ENCODE measurements around the gene RPGR.

The RPGR gene

DNA sequence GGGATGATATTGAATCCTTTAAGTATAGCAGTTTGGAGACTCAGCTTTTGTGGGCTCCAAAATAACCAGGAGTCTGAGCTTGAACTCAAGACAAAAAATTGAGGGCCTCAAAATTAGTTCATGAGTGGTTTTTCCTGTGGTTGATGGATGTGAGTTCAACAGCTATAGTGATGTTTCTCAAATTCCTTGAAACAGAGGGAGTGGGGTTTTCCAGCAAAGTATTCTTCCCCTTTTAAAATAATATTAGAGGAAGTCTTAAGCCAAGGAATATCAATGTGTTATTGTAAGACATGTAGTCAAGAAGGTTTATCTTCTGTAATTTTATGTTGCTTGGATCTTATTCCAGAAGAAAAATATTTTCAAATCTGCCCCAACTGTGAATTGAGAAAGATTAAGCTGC is 35.7 kb upstream of the RPGR start:
- TF ChIP-seq, protein P1, sequence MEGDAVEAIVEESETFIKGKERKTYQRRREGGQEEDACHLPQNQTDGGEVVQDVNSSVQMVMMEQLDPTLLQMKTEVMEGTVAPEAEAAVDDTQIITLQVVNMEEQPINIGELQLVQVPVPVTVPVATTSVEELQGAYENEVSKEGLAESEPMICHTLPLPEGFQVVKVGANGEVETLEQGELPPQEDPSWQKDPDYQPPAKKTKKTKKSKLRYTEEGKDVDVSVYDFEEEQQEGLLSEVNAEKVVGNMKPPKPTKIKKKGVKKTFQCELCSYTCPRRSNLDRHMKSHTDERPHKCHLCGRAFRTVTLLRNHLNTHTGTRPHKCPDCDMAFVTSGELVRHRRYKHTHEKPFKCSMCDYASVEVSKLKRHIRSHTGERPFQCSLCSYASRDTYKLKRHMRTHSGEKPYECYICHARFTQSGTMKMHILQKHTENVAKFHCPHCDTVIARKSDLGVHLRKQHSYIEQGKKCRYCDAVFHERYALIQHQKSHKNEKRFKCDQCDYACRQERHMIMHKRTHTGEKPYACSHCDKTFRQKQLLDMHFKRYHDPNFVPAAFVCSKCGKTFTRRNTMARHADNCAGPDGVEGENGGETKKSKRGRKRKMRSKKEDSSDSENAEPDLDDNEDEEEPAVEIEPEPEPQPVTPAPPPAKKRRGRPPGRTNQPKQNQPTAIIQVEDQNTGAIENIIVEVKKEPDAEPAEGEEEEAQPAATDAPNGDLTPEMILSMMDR (IDR thresholded peaks at IDR 0.05; ENCODE audit: low read depth, low read length) = no peak
- no peak overlapping the region for H3K4me3 ChIP-seq (ENCODE audit: low read depth, low read length)

DNA sequence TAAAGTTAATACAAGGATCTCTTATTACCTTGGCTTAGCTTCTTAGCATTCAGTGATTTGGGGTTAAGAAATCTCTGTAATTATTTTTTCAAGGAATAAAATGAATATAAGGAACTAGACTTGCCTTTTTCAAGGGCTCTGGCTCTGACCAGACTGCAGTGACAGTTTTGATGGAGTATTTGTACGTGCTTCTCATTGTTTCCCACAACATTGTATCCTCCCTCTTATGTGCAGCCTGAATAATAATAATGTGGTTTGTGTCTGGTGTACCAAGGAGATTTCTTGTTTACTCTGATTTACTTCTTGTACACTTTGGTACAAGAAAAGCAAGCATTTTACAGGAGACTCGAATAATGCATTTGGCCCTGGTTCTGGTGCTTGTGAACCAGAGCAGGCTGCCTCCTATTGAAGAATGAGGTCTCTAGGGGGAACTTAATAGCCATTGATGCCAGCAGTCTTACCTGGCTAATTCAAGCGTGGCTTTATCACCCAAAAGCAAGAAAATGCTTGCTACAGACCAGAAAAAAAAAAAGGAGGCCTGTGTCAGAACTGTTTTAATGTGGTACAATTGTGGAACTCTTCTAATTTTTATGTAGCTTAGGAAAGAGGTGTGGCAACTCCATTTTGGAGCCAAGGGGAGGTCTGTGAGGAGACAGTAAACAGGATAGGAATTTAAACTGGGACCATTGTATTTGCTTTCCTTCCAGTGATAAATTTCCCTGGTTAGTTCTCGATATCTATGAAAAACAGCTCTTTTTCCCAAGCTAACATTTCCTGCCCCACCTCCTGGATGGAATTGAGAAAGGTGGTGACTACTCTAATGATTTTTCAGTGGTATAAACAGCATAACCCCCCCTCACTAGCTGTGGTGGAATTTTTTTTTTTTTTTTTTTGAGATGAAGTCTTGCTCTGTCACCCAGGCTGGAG is 30.7 kb upstream of the RPGR start:
- TF ChIP-seq, protein P1 (IDR thresholded peaks at IDR 0.05; ENCODE audit: low read depth, low read length) = no peak
- H3K4me3 ChIP-seq (ENCODE audit: low read depth, low read length) = no peak overlapping the region

DNA sequence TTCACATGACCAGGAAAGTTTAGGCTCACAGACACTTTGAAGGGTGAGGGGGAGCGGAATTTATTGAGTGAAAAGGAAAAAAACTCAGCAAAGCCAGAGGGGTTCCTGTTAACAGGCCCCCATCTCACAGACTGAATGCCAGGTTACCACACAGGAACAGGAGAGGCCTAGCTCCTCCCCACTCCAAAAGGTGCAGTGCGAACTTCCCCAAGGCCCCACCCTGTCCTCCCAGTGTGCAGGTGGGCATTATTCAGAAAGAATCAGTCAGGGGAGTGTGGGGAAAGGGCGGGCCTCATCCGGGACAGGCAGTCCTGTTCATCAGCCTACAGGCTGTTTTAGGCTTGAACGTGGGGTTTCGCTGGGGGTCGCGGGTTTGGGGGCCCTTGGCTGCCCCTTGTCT is 29.1 kb upstream of the RPGR start:
- no peak overlapping the region for H3K4me3 ChIP-seq (ENCODE audit: low read depth, low read length)
- TF ChIP-seq, protein P1 (IDR thresholded peaks at IDR 0.05; ENCODE audit: low read depth, low read length) = no peak

DNA sequence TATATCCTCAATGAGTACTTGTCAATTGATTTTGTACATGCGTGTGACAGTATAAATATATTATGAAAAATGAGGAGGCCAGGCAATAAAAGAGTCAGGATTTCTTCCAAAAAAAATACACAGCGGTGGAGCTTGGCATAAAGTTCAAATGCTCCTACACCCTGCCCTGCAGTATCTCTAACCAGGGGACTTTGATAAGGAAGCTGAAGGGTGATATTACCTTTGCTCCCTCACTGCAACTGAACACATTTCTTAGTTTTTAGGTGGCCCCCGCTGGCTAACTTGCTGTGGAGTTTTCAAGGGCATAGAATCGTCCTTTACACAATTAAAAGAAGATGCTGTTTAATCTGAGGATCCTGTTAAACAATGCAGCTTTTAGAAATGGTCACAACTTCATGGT is 25.1 kb upstream of the RPGR start, which contains the start of gene OTC:
TSS of gene OTC (plus strand) at position 243 of the 400 bp plus-strand sequence. CDS start at position 336, 93 bp downstream.
- TF ChIP-seq, protein P1 (IDR thresholded peaks at IDR 0.05; ENCODE audit: low read depth, low read length) = no peak

DNA sequence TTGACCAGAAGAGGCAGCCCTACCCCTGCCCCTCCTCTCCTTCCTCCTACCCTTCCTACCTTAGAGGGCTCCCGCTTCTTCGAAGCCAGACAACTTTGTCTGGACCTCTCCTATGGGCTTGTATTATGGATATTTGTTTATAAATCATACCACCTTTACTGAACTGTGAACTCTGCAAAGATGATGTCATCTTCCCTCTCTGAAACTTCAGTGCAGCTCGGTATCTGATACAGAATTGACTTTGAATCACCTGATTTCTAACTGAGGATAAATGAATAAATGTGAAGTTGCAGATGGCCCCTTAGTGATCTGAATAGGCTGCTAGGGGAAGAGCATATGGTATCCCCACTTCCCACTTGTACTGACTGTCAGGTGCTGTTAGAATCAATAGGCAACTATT is 24.0 kb upstream of the RPGR start:
- no peak overlapping the region for H3K4me3 ChIP-seq (ENCODE audit: low read depth, low read length)
- TF ChIP-seq, protein P1 (IDR thresholded peaks at IDR 0.05; ENCODE audit: low read depth, low read length) = no peak

More for the DNA sequence above, 25.1 kb upstream of the RPGR start, which contains the start of gene OTC:
- no peak within 1 kb of the TSS for H3K4me3 ChIP-seq (ENCODE audit: low read depth, low read length)

DNA sequence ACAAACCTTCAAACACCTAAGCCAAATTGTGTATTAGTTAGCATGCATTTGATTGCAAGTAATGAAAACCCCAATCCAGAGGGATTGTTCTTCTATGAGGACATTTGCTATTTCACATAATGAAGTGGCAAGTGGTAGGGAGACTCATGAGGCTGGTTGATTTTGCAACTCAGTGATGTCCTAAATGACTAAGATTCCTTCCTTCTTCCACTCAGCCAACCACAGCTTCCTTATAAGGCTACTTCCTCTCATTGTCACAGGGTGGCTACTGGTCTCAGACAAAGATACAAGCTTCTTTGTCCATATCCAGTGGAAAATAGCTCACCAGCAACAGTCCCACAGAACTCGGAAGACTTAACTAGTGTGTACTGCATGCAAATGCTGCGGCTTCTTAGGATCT is 19.8 kb upstream of the RPGR start:
- no peak overlapping the region for H3K4me3 ChIP-seq (ENCODE audit: low read depth, low read length)
- TF ChIP-seq, protein P1 (IDR thresholded peaks at IDR 0.05; ENCODE audit: low read depth, low read length) = no peak

DNA sequence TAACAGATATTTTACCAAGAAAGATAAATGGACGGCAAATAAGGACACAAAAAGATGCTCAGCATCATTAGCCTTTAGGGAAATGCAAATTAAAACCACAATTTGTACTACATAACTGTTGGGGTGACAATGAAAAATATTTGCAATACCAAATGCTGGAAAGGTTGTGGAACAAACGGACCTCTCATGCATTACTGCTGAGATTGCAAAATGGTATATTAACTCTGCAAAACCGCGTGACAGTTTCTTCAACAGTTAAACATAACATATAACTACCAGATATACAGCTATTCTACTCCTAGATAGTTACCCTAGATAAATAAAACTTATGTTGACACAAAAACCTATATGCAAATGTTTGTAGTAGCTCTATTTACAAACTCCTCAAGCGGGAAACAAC is 18.8 kb upstream of the RPGR start:
- TF ChIP-seq, protein P1 (IDR thresholded peaks at IDR 0.05; ENCODE audit: low read depth, low read length) = no peak

More for the DNA sequence above, 18.8 kb upstream of the RPGR start:
- H3K4me3 ChIP-seq (ENCODE audit: low read depth, low read length) = no peak overlapping the region
